GM19193 (cell line): ENCODE data around the gene SCLT1.

ENCODE experiments used
- POLR2A ChIP-seq: IDR thresholded peaks from 4 replicates; pipeline ENCODE4 v1.6.1; 2011; ENCODE audit not compliant: insufficient read depth, insufficient read length; ENCODE audit errors: extremely low read depth

SCLT1 gene

GRCh38 chr4:129008096-129008495 is 85.2 kb downstream of the SCLT1 start:
- TF ChIP-seq POLR2A: no peak

GRCh38 chr4:128986908-128987307 is 106.4 kb downstream of the SCLT1 start:
- TF ChIP-seq POLR2A: no peak

DNA sequence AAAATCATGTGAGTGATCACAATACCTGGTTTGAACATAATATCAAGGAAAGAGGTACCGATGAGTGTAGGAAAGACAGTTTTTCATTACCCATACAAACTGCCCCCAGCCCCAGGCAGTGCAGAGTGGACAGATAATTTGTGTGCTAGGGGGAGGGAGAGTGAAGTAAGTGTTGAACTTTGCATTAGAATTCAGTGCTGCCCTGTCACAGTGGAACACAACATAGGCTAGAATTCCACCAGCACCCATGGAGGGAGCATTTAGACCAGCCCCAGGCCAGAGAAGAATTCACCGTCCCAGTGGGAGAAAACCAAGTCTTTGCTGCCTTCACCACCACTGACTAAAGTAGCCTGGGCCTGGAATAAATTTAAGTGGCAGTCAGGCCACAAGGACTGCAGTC is 107.3 kb downstream of the SCLT1 start:
- TF ChIP-seq POLR2A: no peak

- no peak for TF ChIP-seq POLR2A
These were observed 109.4 kb downstream of the SCLT1 start for GRCh38 chr4:128983771-128984485.

- TF ChIP-seq POLR2A: no peak
These were observed 112.0 kb downstream of the SCLT1 start for GRCh38 chr4:128981377-128981776.

DNA sequence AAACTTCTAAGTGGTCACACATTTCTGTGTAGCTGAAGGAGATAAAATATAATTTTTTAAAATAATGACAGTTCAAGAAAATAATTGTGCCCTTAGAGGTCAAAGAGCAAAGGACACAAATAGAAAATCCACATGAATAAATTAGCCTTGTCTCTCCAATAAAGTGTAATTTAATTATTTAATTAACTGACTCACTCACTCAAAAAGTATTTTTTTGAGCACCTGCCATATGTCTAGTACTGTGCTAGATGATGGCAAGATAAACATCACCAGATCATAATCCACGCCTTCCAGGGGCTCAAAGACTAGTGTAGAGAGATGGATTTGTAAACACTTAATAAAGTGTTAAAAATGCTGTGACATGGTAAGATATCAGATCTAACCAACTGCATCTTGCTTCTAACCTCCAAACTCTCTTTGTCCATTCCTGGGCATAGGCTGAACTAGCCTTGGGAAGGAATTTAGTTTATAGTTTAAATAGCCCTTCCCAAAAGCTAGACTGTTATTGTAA is 112.5 kb downstream of the SCLT1 start:
- TF ChIP-seq POLR2A: no peak

- no peak for TF ChIP-seq POLR2A
These were observed 113.4 kb downstream of the SCLT1 start for GRCh38 chr4:128979934-128980333.

DNA sequence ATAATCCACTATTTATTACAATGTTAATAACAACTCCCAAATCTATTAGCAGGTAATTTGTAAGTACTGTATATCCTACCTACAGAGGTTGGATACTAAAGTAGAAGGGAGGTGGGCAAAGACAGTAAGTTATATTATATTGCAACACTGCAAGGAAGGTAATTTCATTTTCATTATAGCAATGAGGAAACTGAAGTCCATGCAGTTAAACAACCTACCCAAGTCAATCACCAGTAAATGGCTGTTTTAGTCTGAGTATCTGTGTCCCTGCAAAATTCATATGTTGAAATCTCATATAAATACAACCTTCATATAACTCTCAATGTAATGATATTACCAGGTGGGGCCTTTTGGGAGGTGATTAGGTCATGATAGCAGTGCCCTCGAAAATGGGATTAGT is 114.4 kb downstream of the SCLT1 start:
- TF ChIP-seq POLR2A: no peak

- TF ChIP-seq POLR2A: no peak
These were observed 119.2 kb downstream of the SCLT1 start for GRCh38 chr4:128974136-128974581.

DNA sequence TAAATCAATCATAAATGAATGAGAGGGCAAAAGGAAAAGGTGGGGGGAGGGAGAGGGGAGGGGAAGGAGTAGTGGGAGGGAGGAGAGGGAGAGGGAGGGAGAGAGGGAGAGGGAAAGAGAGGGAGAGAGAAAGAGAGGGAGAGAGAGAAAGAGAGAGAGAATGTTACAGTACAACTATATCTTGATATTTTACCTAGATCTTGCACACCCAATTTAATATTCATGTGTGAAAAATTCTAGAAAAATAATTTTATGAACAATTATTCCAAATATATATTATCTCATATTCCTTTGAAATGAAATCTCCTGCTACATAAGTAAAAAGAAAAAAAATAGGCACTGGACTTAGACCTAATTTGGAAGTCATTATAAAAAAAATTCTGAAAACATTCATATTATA is 120.0 kb downstream of the SCLT1 start:
- TF ChIP-seq POLR2A: no peak

GRCh38 chr4:128961405-128961804 is 131.9 kb downstream of the SCLT1 start:
- no peak for TF ChIP-seq POLR2A

GRCh38 chr4:128958194-128958593 is 135.1 kb downstream of the SCLT1 start:
- TF ChIP-seq POLR2A: no peak

- no peak for TF ChIP-seq POLR2A
These were observed 135.9 kb downstream of the SCLT1 start for GRCh38 chr4:128957459-128957858.

DNA sequence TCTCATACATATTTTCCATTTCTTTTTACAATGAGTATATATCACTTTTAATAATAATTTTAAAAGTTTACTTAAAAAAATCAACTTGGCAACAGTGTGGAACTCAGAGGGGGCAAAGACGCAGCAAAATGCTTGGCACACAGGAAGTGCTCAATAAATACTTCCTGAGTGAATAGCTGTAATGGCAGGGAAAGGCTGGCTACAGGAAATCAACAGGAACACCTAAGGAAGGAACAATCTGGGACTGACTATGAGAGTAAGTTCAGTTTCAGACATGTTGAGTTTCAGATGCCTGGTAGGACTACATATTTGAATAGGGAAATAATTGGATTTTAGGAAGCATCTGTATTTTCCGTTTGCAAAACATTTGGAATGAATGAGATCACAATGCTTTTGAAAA is 137.6 kb downstream of the SCLT1 start:
- TF ChIP-seq POLR2A: no peak

DNA sequence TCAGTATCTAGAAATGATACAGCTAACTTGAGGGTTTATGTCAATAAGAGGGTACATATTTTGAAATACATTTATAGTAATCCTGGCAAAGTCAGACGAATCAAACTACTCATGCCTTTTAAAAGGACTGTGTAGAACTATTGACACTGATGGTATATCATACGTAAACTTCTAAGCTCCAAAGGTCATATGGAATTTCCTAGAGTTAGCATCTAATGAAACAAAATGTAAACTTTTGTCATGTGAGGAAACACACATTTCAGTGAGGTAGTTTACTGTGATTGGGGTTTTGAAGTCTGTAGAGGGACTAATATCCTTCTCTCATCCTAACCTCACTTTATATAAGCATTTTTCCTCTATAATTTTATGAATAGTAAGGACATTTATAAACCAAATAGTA is 138.4 kb downstream of the SCLT1 start:
- TF ChIP-seq POLR2A: no peak

- TF ChIP-seq POLR2A: no peak
These were observed 142.0 kb downstream of the SCLT1 start for GRCh38 chr4:128951316-128951715.

DNA sequence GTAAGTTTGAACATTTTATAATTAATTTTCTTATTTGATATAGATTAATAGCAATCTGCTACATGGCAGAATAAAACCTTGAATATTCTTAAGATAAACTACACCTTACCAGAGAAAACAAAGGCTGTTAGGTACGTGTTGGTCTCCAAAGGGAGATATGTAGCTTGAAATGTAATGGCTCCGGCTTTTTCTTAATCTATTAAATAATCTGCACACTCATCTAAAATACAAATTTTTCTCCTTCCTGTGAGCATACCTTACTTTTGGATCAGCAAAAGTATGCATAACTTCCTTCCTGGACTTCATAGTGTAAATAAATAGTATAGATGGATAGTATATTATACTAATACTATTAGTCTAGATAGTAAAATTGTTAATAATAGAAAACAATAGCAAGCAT is 142.5 kb downstream of the SCLT1 start:
- TF ChIP-seq POLR2A: no peak
